Stimulated activated CD8-positive, alpha-beta memory T cell treated with anti-CD3 and anti-CD28 coated beads, Interleukin-15, amount 100 ng/mL, for 24 hours (primary cell): ENCODE measurements around the gene CRACDL.
"Not testable (repeated sequence)": the region's sequence is repeated elsewhere in the genome, so short reads cannot be mapped to it uniquely, and the experiment has no call there.

ENCODE experiments used
- DNase-seq: peaks from one replicate; pipeline ENCODE4 v3.0.0-alpha.2; 2020; ENCODE audit warnings: low read depth

Gene CRACDL

DNA sequence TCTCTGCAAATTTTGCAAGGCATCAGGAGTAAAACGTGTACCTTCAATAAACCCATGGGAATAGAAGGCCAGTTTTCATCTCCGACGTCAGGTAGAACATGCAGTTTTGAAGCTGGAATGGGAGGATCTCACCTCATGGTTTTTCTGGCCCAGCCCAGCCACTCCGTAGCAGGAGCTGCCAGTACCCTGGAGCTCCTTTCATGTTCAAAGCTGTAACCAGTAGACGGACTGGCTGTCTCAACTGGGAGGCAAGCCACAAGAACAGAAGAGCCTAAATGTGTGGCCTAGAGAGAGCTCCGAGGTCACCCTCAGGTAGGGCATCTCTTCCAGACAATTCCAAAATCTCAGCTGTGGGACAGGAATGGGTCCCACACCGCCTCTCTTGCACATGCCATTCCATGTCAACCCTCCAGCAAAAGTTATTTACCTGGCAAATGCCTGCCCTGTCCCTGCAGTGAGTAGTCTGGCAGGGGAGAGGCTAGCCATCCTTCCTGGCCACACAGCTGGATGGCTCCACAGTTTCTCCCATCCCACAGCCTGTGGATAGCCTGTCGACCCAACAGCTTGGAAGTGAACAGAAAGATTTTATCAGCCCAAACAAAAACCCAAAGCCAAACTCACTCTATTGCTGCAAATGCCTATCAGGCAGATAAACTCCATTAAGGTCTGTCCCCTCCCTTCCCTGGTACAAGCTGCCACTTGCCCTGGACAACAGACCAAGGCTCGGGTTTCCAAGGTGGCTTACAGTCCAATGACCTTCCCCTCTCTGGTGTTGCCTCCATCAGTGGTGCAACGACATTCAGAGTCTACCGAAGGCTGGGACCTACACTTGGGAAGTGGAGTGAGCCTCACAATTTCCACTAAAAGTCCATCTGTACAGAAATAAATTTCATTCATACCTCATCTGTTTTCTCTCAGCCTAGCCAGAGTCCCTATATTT, 27.8 kb downstream of the CRACDL start:
- no peak for DNase-seq

DNA sequence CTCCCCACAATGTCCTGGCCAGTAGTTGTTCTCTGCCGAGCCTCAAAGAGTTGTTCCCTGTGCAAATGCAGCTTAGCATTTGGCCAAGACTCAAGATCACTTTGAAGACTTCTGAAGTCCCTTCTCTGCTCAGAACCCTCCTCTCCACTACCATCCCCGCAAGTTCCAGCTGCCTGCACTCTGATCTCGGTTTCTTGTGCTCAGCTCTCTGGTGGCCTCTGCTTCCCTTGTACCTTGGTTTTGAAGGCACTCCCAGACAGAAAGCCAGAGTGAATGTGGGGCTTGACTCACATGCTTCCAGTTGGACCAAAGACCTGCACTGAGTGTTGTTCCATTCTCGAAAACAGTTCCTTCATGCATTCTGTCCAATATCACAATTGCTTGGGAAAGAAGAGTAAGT, 28.6 kb downstream of the CRACDL start:
- DNase-seq, result no peak

DNA sequence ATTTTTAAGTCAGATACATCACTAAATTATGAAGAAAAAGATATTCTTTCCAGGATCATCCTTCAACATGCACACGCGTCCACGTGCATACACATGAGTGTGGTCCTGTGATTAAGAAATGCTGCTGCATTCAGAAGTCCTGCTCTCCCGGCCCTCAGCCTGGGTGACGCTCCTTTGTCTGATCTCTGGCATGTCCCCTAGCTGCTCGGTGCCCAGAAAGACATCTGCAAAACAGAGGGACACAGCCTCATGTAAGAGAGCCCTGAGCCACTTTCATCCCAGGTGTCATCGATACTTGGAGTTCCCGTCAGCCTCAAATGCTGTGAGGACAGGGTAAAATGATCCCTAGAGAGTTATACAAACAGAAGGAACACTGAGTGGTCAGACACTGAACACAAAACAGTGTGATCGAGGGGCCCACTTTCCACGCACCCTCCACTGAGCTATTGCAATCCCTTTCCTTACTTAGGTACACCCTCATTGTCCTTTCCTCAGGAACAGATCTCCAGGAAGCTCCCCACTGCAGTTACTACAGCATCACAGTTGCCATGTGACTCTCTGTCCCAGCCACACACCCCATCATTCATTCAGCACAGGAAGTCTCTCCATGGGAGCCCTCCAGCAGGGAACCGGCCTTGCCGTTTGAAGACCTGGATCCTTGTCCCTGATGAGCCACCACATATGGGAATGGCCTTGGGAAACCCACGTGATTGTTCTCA, 32.1 kb downstream of the CRACDL start:
- no peak for DNase-seq

DNA sequence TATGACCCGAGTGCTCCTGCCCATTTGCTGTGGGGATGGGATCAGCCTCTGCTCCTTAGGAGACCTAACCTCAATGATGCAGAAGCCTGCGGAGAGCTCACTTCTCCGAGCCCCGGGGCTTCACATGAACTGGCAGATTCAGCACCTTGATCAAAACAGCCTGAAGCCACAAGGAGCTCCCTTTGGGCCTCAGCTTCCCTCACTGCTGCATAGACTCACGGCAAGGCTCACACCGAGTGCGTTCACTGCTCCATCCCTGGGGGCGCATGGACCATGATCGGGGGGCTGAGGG, 33.0 kb downstream of the CRACDL start:
- DNase-seq, result no peak

DNA sequence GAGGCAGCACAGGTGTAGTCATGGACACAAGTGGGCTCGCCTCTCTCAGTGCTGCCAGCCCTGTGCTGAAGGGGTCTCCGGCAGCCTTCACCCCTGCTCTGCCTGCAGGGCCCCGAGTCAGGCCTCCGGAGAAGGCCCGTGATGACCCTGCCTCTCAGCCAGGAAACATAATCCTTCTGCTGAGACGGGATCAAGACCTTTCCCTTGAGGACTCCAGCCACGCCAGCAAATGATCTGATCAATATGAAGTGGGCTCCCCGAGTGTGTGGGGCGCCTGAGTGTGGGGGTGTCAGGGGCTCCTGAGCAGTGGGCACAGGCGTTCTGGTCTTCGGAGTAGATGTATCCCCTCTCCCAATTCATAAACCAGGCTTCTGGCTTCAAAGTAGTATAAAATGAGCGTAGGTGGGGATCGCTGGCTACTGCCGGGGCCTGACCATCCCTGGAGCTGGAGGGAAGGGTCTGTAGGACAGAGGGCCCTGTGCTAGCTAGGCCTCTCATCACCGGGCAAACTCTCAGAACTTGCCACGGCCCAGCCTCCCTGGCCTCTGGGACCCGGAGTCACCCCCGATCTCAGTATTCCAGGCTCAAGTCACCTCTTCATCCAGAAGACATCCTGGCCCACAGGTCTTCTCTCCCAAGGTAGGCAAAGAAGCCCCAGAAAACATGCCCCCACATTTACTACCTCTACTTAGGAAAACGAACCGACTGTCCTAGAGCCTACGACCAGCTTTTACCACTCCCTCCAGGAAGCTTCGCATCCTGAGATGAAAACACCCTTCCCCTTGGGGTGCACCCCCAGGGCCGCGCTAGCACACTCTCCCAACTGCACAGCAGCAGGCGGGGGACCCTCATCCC, 33.6 kb downstream of the CRACDL start:
- DNase-seq, result no peak

DNA sequence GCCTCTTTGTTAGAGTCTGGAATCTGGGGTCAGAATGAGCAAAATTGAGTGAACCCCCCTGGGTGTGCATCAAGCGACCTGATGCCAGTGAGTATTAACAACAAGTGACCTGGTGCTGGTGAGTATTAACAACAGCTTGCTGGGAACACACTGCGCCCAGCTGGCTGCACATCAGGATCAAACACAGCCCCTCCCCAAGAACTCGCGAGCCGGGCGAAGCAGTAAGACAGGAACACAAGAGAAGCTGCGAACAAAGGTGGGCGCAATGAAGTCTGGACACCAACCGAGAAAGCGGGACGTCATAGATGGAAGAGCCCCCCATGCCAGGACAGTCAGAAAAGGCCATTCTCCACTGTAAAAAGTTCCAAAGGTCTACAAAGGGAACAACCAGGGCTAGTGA, 34.3 kb downstream of the CRACDL start:
- no peak for DNase-seq

DNA sequence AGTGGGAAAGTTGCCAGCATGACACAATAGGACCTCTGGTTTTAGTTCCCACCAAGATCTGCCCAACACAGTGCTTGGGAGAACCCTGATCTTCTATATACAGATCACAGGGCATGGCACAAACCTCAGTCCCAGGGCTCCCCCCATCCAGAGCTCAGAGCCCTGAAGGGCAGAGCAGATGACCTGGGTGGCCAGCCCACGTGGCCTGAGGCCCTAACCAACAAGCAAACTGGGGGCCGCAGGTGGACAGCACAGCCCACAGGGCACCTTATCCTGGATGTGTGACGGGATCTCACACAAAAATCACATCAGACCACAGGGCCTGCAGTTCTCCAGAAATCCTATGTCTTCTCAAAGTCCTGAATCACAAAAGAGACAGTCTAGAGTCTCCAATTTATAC, 34.7 kb downstream of the CRACDL start:
- DNase-seq, result no peak

DNA sequence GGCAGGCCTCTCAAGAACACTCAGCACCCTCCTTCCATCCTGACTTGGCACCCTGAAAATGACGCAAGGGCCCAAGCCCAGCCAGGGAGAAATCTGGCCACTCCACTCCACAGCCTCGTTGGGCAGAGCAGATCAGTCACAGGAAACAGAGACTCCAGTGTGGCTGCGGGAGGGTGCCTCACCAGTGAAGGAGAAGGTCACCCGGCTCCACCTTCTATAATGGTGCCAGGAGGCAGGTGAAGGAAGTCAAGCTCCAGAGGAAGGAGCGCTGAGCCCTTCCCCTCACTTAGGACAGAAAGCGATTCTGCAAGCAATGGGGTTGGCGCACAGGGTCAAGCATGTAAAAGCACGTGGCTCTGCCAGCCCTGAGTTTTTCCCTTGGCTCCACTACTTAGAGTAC, 35.3 kb downstream of the CRACDL start:
- DNase-seq, result no peak

DNA sequence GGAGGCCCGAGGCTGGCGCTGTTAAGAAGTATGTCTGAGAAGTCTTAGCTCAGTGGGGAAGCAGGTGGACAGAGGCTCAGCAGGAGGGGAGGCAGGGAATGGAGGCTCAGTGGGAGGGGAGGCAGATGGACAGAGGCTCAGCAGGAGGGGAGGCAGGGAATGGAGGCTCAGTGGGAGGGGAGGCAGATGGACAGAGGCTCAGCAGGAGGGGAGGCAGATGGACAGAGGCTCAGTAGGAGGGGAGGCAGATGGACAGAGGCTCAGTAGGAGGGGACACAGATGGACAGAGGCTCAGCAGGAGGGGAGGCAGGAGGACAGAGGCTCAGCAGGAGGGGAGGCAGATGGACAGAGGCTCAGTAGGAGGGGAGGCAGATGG, 36.3 kb downstream of the CRACDL start:
- DNase-seq, result not testable (repeated sequence)

DNA sequence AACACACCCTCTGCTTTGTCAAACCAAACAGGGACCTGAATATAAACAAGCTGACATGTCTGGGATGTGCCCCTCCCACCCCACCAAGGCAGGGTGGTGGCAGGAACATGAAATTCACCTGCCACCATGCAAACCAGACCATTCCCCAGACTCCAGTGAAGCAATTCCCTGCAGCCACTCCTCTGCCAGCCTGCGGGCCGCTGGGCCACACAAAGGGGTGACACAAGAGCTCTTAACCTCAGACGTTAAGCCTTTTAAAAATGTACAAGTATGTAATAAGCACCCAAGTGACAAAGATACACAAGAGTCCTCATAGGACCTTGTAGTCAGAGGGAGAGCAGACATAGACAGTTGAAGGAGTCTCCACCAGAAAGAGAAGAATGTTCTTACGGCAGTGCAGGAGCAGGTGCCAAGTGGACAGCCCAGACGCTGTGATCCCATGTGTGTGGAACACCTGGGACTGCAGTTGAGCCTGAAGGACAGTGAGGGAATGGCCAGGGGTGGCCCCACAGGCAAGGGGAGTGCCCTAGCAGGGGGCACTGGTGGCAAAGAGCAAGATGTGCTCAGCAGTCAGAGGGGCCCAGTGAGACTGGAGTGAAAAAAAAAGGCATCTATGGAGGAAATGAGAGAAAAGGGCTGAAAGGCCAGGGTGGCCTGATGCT, 36.9 kb downstream of the CRACDL start:
- DNase-seq, result no peak

DNA sequence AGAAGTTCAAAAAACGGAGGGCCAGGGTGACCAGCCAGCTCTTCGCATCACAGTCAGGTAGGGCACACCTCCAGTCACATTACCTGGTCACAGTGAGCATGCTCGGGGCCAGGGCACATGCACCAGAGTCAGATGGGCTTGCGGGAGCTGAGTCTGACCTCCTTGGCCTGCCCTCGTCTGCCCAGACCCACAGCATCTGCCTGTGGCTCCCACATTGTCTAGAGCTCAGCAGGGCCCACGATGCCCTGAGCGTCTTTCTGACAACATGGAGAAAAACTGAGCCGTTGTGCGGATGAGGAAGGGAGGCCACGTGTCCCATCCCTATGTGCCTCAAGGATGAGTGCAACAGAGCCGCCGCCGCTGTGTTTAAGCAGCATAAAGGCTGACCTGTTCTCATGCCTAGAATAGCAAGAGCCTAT, 37.6 kb downstream of the CRACDL start:
- no peak for DNase-seq

DNA sequence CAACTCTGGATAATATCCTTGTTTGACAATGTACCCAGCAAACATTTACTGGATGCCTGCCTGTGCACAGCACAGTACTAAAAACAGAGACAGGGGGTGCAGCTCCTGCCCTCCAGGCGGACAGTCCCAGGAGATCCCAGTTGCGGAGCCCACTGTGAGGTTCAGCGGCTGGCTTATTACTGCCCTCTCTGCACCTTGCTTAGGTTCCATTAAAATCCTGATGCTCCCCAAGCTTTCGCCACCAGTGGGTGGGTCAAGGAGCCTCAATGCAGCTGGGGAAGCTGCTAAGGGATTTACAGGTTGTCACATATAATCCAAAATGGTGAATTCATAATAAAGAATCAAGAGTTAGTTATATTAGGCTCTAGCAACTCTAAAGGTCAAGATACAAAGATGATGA, 38.3 kb downstream of the CRACDL start:
- DNase-seq, result no peak

DNA sequence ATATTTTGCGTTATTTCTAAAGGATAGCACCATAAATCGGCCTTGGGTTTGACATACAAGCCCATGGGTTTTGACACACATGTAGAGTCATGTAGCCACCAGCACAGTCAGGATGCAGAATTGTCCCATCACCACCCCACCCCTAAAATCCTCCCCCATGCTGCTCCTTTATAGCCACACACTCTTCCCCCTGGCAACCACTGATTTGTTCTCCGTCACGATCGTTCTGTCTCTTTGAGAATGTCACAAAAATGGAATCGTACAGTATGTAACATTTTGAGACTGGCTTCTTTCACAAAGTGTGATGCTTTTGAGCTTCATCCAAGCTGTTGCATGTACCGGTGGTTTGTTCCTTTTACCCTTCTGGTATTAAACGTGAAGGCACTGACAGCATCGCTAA, 39.1 kb downstream of the CRACDL start:
- DNase-seq, result no peak

DNA sequence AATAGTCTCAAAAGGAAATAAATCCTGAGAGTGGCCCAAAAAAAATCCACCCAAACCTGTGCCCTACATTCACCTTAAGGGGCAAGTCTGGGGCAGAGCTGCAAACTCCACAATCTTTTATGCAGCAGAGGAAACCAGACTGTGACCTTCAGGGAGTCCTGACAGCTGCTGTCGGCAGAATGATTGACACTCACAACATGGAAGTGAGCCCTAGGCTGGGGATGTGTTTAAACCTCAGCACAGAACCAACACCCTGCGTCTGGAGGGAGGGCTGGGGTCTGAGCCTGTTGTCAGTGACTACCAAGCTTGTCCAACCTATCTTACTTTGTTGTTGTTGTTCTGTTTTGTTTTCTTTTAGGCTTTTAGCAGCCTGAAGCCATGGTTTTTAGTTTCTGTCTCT, 39.6 kb downstream of the CRACDL start:
- no peak for DNase-seq

DNA sequence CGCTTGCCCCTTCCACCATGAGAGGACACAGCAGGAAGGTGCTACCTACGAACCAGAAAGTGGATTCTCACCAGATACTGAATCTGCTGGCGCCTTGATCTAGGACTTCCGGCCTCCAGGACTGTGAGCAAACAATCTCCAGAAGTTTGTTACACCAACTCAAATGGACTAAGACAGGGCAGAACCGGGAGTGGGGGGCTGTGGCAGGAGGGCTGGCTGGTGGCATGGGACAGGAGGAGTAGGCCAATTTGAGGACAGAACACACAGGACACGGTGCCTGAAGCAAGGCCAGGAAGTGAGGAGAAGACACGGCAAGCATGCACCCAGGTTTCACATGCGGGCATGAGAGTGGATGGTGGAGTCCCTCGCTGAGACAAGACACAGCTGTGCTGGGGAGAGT, 40.1 kb downstream of the CRACDL start:
- DNase-seq, result no peak

DNA sequence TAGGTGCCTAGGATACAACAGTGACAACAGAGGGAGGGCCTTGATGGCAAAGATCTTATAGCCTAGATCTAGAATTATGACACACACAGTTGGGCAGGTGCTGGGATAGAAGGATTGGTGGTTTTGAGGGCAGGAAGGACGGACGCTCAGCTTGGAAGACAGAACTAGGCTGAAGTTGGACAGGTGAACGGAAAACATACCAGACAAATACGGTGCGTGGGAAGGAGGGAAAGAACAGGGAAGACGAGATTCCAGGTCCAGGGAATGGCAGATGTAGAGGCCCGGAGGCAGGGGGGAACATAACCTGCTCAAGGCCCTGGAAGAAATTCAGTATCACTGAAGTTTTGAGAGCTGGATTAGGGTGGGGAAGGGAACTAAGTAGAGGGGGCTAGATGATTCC, 40.8 kb downstream of the CRACDL start:
- DNase-seq, result no peak

DNA sequence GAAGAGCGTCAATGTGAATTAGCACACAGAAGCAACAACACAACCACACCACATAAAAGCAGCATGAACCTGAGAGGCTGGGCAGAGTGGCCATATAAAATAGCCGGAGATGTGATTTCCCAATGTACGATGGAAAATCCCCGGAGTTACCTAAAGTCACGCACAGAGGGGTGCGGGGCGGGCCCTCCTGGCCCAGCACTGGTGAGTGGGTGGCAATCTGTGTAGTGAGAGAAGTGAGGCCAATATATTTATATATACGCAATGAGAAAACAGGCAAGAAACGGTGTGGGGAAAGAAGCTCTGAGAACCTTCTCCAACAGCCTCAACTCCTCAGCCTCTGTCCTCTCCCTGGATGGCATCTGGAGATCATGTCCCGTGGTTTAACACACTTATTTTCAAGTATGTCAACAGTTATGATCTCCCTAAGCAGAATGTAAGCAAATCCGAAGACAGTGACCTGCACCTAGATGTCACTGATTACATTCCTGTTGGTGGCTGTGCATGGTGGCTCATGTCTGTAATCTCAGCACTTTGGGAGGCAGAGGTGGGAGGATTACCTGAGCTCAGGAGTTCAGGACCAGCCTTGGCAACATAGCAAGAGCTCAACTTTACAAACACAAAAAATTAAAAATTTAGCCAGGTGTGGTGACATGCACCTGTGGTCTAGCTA, 41.6 kb downstream of the CRACDL start:
- DNase-seq, result no peak

DNA sequence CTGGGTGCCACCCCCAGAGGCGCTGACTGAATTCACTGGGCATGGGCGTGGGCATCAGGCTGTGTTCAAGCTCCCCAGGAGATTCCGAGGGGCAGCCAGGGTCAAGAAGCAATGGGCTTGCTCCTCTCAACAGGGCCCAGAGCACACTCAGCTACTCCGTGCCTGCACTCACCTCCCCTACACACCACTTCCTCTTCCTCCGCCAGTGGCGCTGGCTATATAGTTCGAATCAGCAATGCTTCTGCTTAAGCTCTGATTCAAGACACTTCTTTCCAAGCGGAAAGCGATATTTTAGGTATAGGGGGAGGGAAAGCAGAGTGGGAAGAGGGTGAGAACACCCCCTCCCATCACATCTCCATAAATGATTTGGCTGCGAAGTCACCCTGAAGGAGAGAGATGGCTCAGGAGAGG, 42.1 kb downstream of the CRACDL start:
- no peak for DNase-seq

DNA sequence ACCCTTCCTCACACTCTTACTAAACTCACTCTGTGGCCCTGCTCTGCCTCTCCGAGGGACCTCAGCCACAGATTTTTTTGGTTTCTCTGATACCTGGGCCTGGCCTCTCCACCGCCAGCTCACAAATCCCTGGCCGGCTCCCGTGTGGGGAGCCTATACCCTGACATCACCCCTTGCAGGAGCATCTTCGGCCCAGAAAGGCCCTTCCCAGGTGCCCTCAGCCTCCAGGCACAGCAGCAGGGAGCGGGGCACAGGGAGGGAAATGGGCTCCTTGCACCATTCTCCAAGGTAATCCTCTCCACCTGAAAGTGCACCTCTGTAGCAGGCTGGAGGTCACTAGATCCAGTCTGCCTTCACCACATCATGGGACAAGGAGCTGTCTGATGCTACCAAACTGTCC, 43.2 kb downstream of the CRACDL start:
- DNase-seq, result no peak

DNA sequence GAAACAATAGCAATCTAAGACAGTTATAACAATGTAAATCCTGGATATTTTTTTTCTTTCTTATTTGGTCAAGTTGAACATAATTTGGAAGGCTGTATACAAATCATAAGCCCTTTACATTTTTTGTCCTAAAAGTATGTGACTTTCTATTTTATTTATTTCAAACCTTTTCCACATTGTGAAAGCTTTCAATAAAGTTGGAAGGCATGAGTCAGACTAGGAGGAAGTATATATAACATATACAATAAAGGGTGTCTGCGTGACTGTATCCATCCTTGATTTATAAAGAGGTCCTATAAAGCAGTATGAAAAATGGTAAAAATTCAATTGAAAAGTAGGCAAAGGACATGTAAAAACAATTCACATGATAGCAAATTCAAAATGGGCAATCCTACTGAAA, 44.4 kb downstream of the CRACDL start:
- no peak for DNase-seq

DNA sequence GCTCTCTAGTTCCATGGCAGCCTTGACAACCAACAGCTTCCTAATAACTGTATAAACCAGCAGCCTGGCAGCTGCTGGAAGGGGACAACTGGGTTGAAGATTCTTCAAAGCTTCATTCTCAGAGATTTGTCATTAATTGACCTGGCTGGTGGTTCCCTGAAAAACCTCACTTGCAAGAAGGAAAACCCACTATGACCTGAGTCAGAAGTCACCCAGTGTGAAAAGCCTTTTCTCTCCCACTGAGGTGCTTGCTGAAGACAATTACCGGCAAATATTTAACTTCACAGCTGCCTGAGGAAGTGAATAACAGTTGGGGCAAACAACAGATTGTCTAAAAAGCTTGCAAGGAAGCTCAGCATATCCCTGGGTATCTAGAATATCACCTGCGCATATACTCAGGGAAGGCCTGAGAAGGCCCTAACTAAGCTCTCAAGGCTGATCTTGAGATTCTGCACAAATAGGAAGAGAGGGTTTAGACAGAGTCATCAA, 49.9 kb downstream of the CRACDL start:
- no peak for DNase-seq

DNA sequence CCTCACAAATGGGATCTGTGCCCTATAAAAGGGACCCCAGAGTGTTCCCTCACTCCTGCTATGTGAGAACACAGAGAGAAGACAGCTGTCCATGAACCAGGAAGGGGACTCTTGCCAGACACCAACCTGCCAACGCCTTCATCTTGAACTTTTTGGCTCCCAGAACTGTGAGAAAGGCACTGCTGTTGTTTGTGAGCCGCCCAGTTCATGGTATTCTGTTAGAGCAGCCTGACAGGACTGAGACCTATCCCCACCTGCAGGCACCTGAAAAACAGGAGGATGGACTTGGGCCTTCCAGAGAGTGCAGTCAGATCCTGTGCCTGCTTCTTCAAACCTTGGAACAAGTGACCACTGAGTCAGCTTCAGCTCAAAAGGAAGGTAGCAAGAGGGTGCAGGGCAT, 51.4 kb downstream of the CRACDL start:
- no peak for DNase-seq
